K562 (cell line): ENCODE data around the gene DPH2. TPM values are rescaled to one million over a fixed set of nuclear protein-coding genes. Genes with fewer than 3 reads are reported as not detected.

ENCODE experiments used
- ARID2 ChIP-seq: fragments of 450-650 bp; IDR thresholded peaks from 2 replicates; pipeline ENCODE4 v1.6.1; 2017; ENCODE audit warnings: antibody characterized with exemption, mild to moderate bottlenecking
- BRD4 ChIP-seq: fragments of 200-600 bp; sonication (generic); IDR thresholded peaks from 2 replicates; pipeline ENCODE4 v1.6.1; 2017; ENCODE audit warnings: inconsistent platforms
- CREB1 ChIP-seq, 2 experiments: sonication (generic) in 1 of 2; formaldehyde crosslinking in 1 of 2; IDR thresholded peaks; 2 replicates each; pipeline versions ENCODE4 v1.6.1 to v1.8.0; 2012 to 2022; ENCODE audit warnings: inconsistent platforms in 1 of 2, mild to moderate bottlenecking in 1 of 2, missing genetic modification reagents in 1 of 2, moderate library complexity in 1 of 2
- CREM ChIP-seq: IDR thresholded peaks from 2 replicates; pipeline ENCODE4 v1.6.1; 2014; ENCODE audit warnings: antibody characterized with exemption, low read depth
- FOSL1 ChIP-seq: fragments of 200-800 bp; sonication (Bioruptor generic); conservative IDR thresholded peaks from 2 replicates; pipeline ENCODE4 v1.6.1; 2016; ENCODE audit warnings: missing genetic modification characterization, missing compliant biosample characterization
- GTF2E2 ChIP-seq: fragments of 200-800 bp; sonication (Bioruptor generic); IDR thresholded peaks from 2 replicates; pipeline ENCODE4 v1.6.1; 2016; ENCODE audit warnings: missing genetic modification characterization, missing compliant biosample characterization
- LARP7 ChIP-seq: fragments of 450-650 bp; IDR thresholded peaks from 2 replicates; pipeline ENCODE4 v1.6.1; 2016
- NEUROD1 ChIP-seq: fragments of 150-350 bp; IDR thresholded peaks from 2 replicates; pipeline ENCODE4 v1.6.1; 2014; ENCODE audit warnings: borderline replicate concordance, low read length, low read depth; ENCODE audit not compliant: partially characterized antibody
- NUFIP1 ChIP-seq: fragments of 450-650 bp; IDR thresholded peaks from 2 replicates; pipeline ENCODE4 v1.6.1; 2018; ENCODE audit not compliant: partially characterized antibody
- PHF8 ChIP-seq: fragments of 200-600 bp; sonication (generic); IDR thresholded peaks from 2 replicates; pipeline ENCODE4 v1.6.1; 2012; ENCODE audit warnings: mixed run types, mild to moderate bottlenecking, inconsistent platforms, low read length, moderate library complexity, borderline replicate concordance
- POLR2H ChIP-seq: IDR thresholded peaks from 2 replicates; pipeline ENCODE4 v1.6.1; 2016; ENCODE audit warnings: missing genetic modification characterization, low read depth, mild to moderate bottlenecking, control low read depth, missing compliant biosample characterization, moderate library complexity
- PTTG1 ChIP-seq: fragments of 450-650 bp; IDR thresholded peaks from 2 replicates; pipeline ENCODE4 v1.6.1; 2016; ENCODE audit warnings: low read depth, mild to moderate bottlenecking, missing genetic modification characterization, missing compliant biosample characterization
- RFX7 ChIP-seq: fragments of 250-450 bp; sonication (Bioruptor Pico); IDR thresholded peaks from 2 replicates; pipeline ENCODE4 v1.5.1; 2021; ENCODE audit warnings: mild to moderate bottlenecking
- TAF15 ChIP-seq: fragments of 200-400 bp; formaldehyde crosslinking; IDR thresholded peaks from 2 replicates; pipeline ENCODE4 v1.6.1; 2017; ENCODE audit warnings: mild to moderate bottlenecking, low read depth, low read length, moderate library complexity
- TCFL5 ChIP-seq: fragments of 250-450 bp; sonication (Bioruptor Pico); conservative IDR thresholded peaks from 2 replicates; pipeline ENCODE4 v1.6.1; 2021; ENCODE audit warnings: mild to moderate bottlenecking, moderate library complexity, matching md5 sums
- XRCC5 ChIP-seq: fragments of 200-400 bp; formaldehyde crosslinking; IDR thresholded peaks from 2 replicates; pipeline ENCODE4 v1.6.1; 2017; ENCODE audit warnings: low read depth, mild to moderate bottlenecking, low read length
- ZNF143 ChIP-seq: sonication (generic); formaldehyde crosslinking; IDR thresholded peaks from 2 replicates; pipeline ENCODE4 v1.9.0; 2022; ENCODE audit warnings: mild to moderate bottlenecking, missing genetic modification reagents
- ZNF584 ChIP-seq: fragments of 200-800 bp; sonication (Bioruptor generic); IDR thresholded peaks from 2 replicates; pipeline ENCODE4 v1.6.1; 2016; ENCODE audit warnings: low read depth, mild to moderate bottlenecking, missing genetic modification characterization, missing compliant biosample characterization
- ZNF79 ChIP-seq: fragments of 250-450 bp; sonication (Bioruptor Pico); IDR thresholded peaks from 2 replicates; pipeline ENCODE4 v1.4.0; 2020; ENCODE audit warnings: low read depth, mild to moderate bottlenecking, moderate library complexity
- polyA plus RNA-seq, 8 experiments: library from polyadenylated mRNA; depleted of rRNA in 4 of 8; stranded (reverse) in 5 of 8; unstranded in 3 of 8; fragments of >200 nt; fragmentation: Nextera tagmentation in 2 of 8; fragmentation: Illumina TruSeq in 1 of 8; extraction: Ambion mirVana in 2 of 8; extraction: Trizol in 1 of 8; gene quantifications; 2 replicates each; pipeline versions ENCODE4 v1.2.1 to v1.2.3, GENCODE V29; 2011 to 2014; ENCODE audit warnings: inconsistent platforms in 1 of 8, missing spikeins in 1 of 8
- total RNA-seq, 7 experiments: library from RNA; depleted of rRNA in 6 of 7; stranded (reverse); fragments of >200 nt in 6 of 7; fragmentation: Illumina TruSeq in 2 of 7; extraction: Trizol in 2 of 7; gene quantifications; 2 replicates each; pipeline versions ENCODE4 v1.2.1 to v1.2.3, GENCODE V29; 2011 to 2021; ENCODE audit warnings: low replicate concordance in 1 of 7
- TF ChIP-seq, protein P1 (sequence below), 2 experiments: fragments of 150-350 bp in 1 of 2; IDR thresholded peaks; 2 replicates each; pipeline ENCODE4 v1.6.1; 2012 to 2016; ENCODE audit warnings: low read depth in 2 of 2, low read length in 2 of 2, mild to moderate bottlenecking in 1 of 2, moderate library complexity in 1 of 2
- TF ChIP-seq, protein P2 (sequence below): fragments of 450-650 bp; IDR thresholded peaks from 2 replicates; pipeline ENCODE4 v1.6.1; 2017; ENCODE audit warnings: antibody characterized with exemption, mild to moderate bottlenecking

The DPH2 gene
- total and polyA plus RNA-seq, 9 of the 15 experiments (the other 6 are each of a cell fraction or from before 2014, with no cell fraction given): 17.9 to 94.1 (median 68.1) TPM

DNA sequence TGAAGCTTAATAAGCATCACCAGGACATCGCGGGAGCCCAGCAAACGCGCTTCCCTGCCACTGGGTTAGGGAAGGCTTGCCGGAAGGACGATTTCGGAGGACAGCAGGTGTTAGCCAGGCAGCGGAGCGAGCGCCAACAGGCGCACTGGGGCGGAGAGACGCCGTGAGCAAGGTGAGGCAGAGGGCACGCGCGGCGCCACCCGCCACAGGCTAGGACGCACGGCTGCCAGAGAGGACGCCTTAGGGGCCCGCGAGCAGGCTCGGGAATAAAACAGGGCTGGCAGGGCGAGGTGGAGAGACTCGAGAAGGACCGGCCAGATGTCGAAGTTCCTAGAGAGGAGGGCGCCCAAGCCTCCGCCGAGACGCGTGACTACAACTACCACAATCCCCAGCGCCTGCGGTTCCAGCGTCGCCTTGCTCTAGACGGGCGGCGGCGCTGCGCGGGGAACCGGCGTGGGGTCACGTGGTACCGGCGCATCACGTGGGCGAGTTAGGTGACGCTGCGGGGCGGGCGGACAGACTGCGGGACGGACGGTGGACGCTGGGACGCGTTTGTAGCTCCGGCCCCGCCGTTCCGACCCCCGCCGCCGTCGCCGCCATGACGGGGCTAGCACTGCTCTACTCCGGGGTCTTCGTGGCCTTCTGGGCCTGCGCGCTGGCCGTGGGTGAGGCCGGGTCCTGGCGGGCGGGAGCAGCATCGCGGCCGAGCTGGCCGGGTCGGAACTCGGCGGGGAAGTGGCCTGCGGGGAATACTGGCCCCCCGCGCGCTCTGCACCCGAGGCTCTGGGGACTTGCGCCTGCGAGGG, 4.8 kb downstream of the DPH2 start, which contains the start of gene ATP6V0B (continued):
- TF ChIP-seq TCFL5 (CRISPR knock-in tag) (no peak), ZNF79 (no peak), ARID2 (no peak), CREM (peak; percentile 99), CREB1 (IDR thresholded peaks at IDR 0.05) (peak; percentile 98), CREB1 (CRISPR knock-in tag; IDR thresholded peaks at IDR 0.05) (peak; percentile 99), LARP7 (no peak; the same call in 1 of the 2 replicates), XRCC5 (0 out of 2 replicates have a peak, but pooled peaks have one; percentile 36), ZNF143 (CRISPR knock-in tag) (peak; percentile 99), TAF15 (no peak), GTF2E2 (no peak), PTTG1 (tag) (no peak), RFX7 (no peak), POLR2H (tag) (no peak; the same call in 1 of the 2 replicates), PHF8 (peak; percentile 85; the same call in 1 of the 2 replicates), ZNF584 (CRISPR knock-in tag) (0 out of 2 replicates have a peak, but pooled peaks have one; percentile 70), NUFIP1 (no peak), NEUROD1 (no peak), FOSL1 (tag) (peak; percentile 35; the same call in 1 of the 2 replicates), BRD4 (peak; percentile 74; the same call in 1 of the 2 replicates)
- TF ChIP-seq, protein P1, sequence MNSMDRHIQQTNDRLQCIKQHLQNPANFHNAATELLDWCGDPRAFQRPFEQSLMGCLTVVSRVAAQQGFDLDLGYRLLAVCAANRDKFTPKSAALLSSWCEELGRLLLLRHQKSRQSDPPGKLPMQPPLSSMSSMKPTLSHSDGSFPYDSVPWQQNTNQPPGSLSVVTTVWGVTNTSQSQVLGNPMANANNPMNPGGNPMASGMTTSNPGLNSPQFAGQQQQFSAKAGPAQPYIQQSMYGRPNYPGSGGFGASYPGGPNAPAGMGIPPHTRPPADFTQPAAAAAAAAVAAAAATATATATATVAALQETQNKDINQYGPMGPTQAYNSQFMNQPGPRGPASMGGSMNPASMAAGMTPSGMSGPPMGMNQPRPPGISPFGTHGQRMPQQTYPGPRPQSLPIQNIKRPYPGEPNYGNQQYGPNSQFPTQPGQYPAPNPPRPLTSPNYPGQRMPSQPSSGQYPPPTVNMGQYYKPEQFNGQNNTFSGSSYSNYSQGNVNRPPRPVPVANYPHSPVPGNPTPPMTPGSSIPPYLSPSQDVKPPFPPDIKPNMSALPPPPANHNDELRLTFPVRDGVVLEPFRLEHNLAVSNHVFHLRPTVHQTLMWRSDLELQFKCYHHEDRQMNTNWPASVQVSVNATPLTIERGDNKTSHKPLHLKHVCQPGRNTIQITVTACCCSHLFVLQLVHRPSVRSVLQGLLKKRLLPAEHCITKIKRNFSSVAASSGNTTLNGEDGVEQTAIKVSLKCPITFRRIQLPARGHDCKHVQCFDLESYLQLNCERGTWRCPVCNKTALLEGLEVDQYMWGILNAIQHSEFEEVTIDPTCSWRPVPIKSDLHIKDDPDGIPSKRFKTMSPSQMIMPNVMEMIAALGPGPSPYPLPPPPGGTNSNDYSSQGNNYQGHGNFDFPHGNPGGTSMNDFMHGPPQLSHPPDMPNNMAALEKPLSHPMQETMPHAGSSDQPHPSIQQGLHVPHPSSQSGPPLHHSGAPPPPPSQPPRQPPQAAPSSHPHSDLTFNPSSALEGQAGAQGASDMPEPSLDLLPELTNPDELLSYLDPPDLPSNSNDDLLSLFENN (IDR thresholded peaks at IDR 0.05; ENCODE audit: low read depth in 2 of 2, low read length in 2 of 2): no peak; a peak in 1 of 4 replicates
- TF ChIP-seq, protein P2, sequence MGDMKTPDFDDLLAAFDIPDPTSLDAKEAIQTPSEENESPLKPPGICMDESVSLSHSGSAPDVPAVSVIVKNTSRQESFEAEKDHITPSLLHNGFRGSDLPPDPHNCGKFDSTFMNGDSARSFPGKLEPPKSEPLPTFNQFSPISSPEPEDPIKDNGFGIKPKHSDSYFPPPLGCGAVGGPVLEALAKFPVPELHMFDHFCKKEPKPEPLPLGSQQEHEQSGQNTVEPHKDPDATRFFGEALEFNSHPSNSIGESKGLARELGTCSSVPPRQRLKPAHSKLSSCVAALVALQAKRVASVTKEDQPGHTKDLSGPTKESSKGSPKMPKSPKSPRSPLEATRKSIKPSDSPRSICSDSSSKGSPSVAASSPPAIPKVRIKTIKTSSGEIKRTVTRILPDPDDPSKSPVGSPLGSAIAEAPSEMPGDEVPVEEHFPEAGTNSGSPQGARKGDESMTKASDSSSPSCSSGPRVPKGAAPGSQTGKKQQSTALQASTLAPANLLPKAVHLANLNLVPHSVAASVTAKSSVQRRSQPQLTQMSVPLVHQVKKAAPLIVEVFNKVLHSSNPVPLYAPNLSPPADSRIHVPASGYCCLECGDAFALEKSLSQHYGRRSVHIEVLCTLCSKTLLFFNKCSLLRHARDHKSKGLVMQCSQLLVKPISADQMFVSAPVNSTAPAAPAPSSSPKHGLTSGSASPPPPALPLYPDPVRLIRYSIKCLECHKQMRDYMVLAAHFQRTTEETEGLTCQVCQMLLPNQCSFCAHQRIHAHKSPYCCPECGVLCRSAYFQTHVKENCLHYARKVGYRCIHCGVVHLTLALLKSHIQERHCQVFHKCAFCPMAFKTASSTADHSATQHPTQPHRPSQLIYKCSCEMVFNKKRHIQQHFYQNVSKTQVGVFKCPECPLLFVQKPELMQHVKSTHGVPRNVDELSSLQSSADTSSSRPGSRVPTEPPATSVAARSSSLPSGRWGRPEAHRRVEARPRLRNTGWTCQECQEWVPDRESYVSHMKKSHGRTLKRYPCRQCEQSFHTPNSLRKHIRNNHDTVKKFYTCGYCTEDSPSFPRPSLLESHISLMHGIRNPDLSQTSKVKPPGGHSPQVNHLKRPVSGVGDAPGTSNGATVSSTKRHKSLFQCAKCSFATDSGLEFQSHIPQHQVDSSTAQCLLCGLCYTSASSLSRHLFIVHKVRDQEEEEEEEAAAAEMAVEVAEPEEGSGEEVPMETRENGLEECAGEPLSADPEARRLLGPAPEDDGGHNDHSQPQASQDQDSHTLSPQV: no peak
